GM12891 (cell line): Measurements from ENCODE around the gene TTLL7.

Experiments used
- DNase-seq: peaks from one replicate; pipeline ENCODE4 v3.0.0; 2011; ENCODE audit warnings: low spot score; ENCODE audit not compliant: insufficient read length
- FAIRE-seq: peaks from 2 replicates; lab custom pipeline; 2011; peaks lifted over from hg19 to GRCh38; lab: Jason Lieb, UNC
- PAX5 ChIP-seq: IDR thresholded peaks from 2 replicates; pipeline ENCODE4 v1.6.1; 2011; ENCODE audit warnings: low read length, moderate library complexity, mild to moderate bottlenecking; ENCODE audit not compliant: insufficient read depth, severe bottlenecking
- POLR2A ChIP-seq: IDR thresholded peaks from 2 replicates; pipeline ENCODE4 v1.6.1; 2011; ENCODE audit warnings: low read depth, low read length, control low read depth
- POLR2AphosphoS5 ChIP-seq: IDR thresholded peaks from 2 replicates; pipeline ENCODE4 v1.6.1; 2011; ENCODE audit warnings: low read depth, low read length, control low read depth
- POU2F2 ChIP-seq: IDR thresholded peaks from 2 replicates; pipeline ENCODE4 v1.6.1; 2011; ENCODE audit warnings: low read depth, mild to moderate bottlenecking, control low read depth, low read length, moderate library complexity
- SPI1 ChIP-seq: IDR thresholded peaks from 2 replicates; pipeline ENCODE4 v1.6.1; 2011; ENCODE audit warnings: low read depth, low read length, control low read depth
- TAF1 ChIP-seq: IDR thresholded peaks from 2 replicates; pipeline ENCODE4 v1.6.1; 2011; ENCODE audit warnings: low read depth, low read length, control low read depth

Gene TTLL7

DNA sequence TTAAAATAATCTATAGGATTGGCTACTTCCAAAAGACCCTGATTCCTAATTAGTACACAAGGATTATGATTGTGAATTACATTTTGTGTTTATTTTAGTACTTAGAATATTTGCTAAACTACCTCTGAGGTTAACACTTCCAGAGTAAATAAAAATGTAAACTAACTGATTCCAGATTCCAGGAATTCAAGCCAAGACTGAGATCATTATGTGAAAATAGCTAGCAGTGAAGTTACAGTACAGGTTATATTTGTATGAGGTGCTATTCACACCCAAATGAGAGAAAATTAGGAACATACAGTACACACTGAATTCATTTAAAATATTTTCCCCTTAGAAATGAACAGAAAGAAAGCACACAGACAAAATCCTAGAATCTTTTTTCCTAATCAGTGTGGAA is 28.8 kb downstream of the TTLL7 start:
- no peak for FAIRE-seq
- TF ChIP-seq POLR2A = no peak
- TF ChIP-seq PAX5 = no peak
- no peak for TF ChIP-seq POLR2AphosphoS5
- DNase-seq = no peak

GRCh38 chr1:83967336-83967735 is 31.6 kb downstream of the TTLL7 start:
- TF ChIP-seq POLR2A = no peak
- no peak for TF ChIP-seq PAX5
- no peak for TF ChIP-seq SPI1
- TF ChIP-seq POLR2AphosphoS5 = no peak
- TF ChIP-seq TAF1 = no peak
- TF ChIP-seq POU2F2 = no peak
- DNase-seq (no peak), FAIRE-seq (no peak)

DNA sequence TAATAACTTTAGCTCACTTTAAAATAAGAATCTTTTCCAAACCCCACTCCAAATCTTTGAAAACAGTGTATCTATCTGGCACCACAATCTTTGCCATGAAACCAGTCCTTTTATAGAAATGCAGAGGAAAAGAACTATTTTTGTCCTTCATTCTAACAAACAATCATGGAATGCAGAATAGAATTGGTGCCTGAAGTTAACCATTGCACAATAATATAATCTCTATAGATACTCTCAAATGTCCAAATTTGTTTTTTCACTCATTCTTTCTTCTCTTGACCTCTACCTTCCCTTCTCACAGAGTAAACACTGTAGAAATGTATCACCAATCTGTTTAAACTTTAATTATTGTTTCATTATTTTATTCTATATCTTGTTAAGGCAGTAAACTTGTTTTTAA is 34.8 kb downstream of the TTLL7 start:
- DNase-seq = no peak
- no peak for FAIRE-seq
- TF ChIP-seq SPI1 = no peak
- no peak for TF ChIP-seq POLR2A

DNA sequence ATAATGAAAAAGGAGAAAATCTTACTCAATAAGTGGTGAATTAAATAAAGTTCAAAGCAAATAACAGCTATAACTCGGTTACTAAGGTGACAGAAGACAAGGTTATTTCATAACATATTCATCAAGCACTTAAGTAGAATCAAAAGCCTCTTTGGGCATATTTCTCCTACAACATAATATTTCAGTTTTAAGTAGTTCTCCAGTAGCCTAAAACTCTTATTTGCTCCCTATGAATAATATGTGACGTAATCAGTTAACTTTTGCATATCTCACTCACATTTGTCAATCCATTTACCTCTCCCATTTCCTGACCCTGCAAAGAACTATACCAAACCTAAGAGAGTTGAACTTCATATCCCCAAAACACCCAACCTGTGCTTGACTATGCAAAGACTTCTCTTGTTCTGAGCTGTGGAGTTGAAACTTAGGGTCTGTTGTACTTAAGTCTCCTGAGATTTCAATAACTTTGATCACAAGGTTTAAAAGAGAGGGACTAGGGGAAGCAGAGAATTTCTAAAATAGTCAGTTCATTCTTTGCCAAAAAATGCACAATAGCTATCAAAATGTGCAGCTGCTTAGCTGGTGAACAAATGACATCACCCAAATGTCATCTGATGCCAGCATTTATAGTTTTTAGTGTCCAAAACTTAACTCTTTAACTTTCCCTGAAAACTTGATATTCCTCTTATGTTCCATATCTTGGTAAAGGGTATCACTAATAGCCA is 37.2 kb downstream of the TTLL7 start:
- DNase-seq = no peak
- TF ChIP-seq POLR2A (no peak), PAX5 (no peak), POU2F2 (no peak), POLR2AphosphoS5 (no peak), TAF1 (no peak), SPI1 (no peak)
- no peak for FAIRE-seq

DNA sequence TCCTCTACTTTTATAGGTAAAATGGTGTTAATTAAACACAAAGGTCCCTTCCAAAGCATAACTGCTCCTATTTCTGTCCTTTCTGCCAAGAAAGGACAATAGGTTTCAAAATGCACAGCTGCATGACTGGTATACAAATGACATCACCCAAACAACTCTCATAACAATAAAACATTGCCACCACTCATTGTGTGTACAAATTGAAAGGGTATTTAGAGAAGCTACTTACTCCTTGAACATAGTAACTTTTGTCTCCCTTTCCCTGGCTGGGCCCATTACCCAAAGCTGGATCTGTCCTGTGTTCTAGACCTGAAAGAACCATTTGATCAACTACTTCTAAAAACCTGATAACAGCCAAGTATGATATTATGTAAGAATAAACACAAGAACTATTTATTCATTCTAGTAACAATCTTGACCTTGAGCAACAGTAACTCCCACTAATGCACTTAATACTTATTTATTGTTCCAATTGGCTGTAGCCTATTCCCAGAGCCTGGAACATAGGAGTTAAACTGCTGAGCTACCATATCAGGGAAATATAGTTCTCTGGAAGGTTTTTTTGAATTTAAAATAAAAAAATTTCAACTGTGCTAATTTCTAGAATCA is 38.2 kb downstream of the TTLL7 start:
- FAIRE-seq (no peak), DNase-seq (no peak)
- TF ChIP-seq POU2F2 = no peak
- TF ChIP-seq PAX5 = no peak
- no peak for TF ChIP-seq POLR2A
- no peak for TF ChIP-seq TAF1
- TF ChIP-seq SPI1 = no peak
- TF ChIP-seq POLR2AphosphoS5 = no peak

DNA sequence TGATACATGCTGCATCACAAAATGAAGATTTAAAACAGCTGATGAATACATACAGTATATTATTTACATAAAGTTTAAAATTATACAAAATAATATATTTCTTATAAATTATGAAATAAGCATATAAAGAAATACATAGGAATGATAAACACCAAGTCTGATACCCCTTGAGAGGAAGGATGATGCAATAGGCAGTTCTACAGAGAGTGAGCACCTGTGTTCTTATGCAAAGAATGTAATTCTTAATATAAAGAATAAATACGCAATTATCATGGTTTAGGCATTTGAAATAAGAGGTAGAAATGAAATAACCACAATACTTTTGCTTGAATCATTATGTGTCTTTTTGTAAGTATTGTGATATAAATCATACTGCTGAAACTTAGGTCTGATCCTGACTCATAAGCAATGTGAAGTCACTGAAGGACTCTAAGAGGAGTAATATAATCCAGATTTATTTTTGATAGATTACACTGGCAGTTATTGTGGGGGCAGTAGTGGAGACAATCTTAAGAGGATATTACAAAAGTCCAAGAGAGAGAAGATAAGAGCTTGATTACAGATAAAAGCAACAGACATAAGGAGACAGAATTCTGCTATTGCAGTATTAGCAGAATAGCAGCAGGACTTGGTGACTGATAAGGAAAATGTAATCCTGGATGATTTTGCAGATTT is 39.0 kb downstream of the TTLL7 start:
- TF ChIP-seq PAX5 = no peak
- TF ChIP-seq TAF1 = no peak
- no peak for TF ChIP-seq SPI1
- no peak for TF ChIP-seq POU2F2
- TF ChIP-seq POLR2AphosphoS5 = no peak
- no peak for TF ChIP-seq POLR2A
- FAIRE-seq = no peak
- no peak for DNase-seq

DNA sequence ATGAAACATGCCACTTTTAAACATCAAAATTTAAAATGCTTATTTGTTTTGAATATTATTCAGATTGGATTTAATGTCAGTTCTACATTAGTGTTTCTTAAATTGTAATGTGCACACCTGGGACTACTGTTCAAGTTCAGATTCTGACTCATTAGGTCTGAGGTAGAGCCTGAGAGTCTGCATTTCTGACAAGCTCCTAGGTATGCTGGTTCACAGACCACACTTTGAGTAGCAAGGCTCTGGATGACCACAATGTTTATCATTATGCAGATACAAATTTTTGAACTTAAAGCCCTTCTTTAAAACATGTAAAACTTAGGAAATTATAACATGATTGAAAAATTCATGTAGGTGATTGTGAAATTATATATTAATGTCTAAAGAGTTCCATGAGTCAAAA is 40.2 kb downstream of the TTLL7 start:
- no peak for FAIRE-seq
- TF ChIP-seq TAF1 (no peak), POLR2AphosphoS5 (no peak), PAX5 (no peak), POU2F2 (no peak), POLR2A (no peak), SPI1 (no peak)
- no peak for DNase-seq

DNA sequence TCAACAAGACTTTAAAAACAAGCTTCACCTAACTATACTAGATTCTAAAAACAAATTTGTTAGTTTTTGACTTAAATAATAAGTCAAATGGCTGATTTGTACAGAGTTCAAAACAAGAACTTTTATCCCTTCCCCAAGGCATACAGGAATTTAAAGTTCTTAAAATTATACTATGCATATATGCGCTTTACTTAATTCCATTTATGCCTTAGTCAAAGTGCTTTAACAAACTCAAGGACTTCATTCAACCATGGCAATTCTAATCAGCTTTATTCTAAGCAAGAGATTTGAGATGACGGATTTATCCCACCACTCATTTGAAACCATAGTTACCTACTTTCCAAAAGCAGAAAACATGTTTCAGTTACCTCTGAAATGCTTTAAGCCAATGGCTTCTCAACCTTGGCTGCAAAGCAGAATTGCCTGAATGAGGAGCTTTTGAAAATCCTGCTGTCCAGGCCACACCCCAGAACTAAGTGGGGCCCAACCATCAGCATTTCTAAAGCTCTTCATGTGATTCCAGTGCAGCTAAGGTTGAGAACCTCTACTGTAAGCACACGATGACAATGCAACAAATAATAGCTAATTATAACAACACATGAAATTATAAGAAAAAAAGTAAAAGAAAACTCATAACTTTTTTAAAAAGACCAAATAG is 44.6 kb downstream of the TTLL7 start:
- no peak for DNase-seq
- FAIRE-seq = no peak
- TF ChIP-seq SPI1 = no peak
- no peak for TF ChIP-seq POLR2A
- TF ChIP-seq POLR2AphosphoS5 = no peak
- no peak for TF ChIP-seq POU2F2
- no peak for TF ChIP-seq TAF1
- TF ChIP-seq PAX5 = no peak

GRCh38 chr1:83950106-83950661 is 48.7 kb downstream of the TTLL7 start:
- TF ChIP-seq TAF1 (no peak), POU2F2 (no peak), POLR2AphosphoS5 (no peak), POLR2A (no peak)
- DNase-seq = no peak
- no peak for FAIRE-seq
